ENCODE measurements around the gene MAML3.

The MAML3 gene

GRCh38 chr4:139900964-139901376 lies 253.0 kb downstream of the MAML3 start:
- DNase-seq (ENCODE audit: low read depth in 2 of 2): no peak

GRCh38 chr4:139899346-139899745 lies 254.6 kb downstream of the MAML3 start:
- no peak for DNase-seq (ENCODE audit: low read depth in 2 of 2)

- no peak for DNase-seq (ENCODE audit: low read depth in 2 of 2)
These were observed 255.7 kb downstream of the MAML3 start for GRCh38 chr4:139898293-139898692.

GRCh38 chr4:139896091-139896604 lies 257.8 kb downstream of the MAML3 start:
- DNase-seq (ENCODE audit: low read depth in 2 of 2): no peak

- DNase-seq (ENCODE audit: low read depth in 2 of 2): no peak
These were observed 260.2 kb downstream of the MAML3 start for GRCh38 chr4:139893801-139894200.

- DNase-seq (ENCODE audit: low read depth in 2 of 2): no peak
These were observed 260.8 kb downstream of the MAML3 start for GRCh38 chr4:139892973-139893736.

- no peak for DNase-seq (ENCODE audit: low read depth in 2 of 2)
These were observed 263.2 kb downstream of the MAML3 start for GRCh38 chr4:139890816-139891215.

- DNase-seq (ENCODE audit: low read depth in 2 of 2): no peak
These were observed 264.1 kb downstream of the MAML3 start for GRCh38 chr4:139889901-139890300.

- DNase-seq (ENCODE audit: low read depth in 2 of 2): no peak
These were observed 264.7 kb downstream of the MAML3 start for GRCh38 chr4:139889264-139889663.

- DNase-seq (ENCODE audit: low read depth in 2 of 2): no peak
These were observed 265.8 kb downstream of the MAML3 start for GRCh38 chr4:139887962-139888735.

- no peak for DNase-seq (ENCODE audit: low read depth in 2 of 2)
These were observed 266.6 kb downstream of the MAML3 start for GRCh38 chr4:139887376-139887802.

- no peak for DNase-seq (ENCODE audit: low read depth in 2 of 2)
These were observed 267.2 kb downstream of the MAML3 start for GRCh38 chr4:139886798-139887197.

- no peak for DNase-seq (ENCODE audit: low read depth in 2 of 2)
These were observed 269.5 kb downstream of the MAML3 start for GRCh38 chr4:139884438-139884837.

- DNase-seq (ENCODE audit: low read depth in 2 of 2): no peak
These were observed 273.1 kb downstream of the MAML3 start for GRCh38 chr4:139880841-139881240.

- no peak for DNase-seq (ENCODE audit: low read depth in 2 of 2)
These were observed 275.9 kb downstream of the MAML3 start for GRCh38 chr4:139878050-139878449.

- no peak for DNase-seq (ENCODE audit: low read depth in 2 of 2)
These were observed 277.5 kb downstream of the MAML3 start for GRCh38 chr4:139876337-139876941.

GRCh38 chr4:139875411-139875825 lies 278.6 kb downstream of the MAML3 start:
- DNase-seq (ENCODE audit: low read depth in 2 of 2): no peak

- no peak for DNase-seq (ENCODE audit: low read depth in 2 of 2)
These were observed 280.7 kb downstream of the MAML3 start for GRCh38 chr4:139873111-139873860.

GRCh38 chr4:139872274-139872673 lies 281.7 kb downstream of the MAML3 start:
- DNase-seq (ENCODE audit: low read depth in 2 of 2): no peak

- DNase-seq (ENCODE audit: low read depth in 2 of 2): no peak
These were observed 284.2 kb downstream of the MAML3 start for GRCh38 chr4:139869810-139870209.

GRCh38 chr4:139866276-139866962 lies 287.6 kb downstream of the MAML3 start:
- no peak for DNase-seq (ENCODE audit: low read depth in 2 of 2)
